ENCODE data around the gene DCDC2B. TPM values are rescaled to one million over a fixed set of nuclear protein-coding genes. Genes with fewer than 3 reads are reported as not detected.
A peak's percentile ranks its signal among the peaks of the same experiment; 100 is the strongest.

DCDC2B gene
- total and polyA plus RNA-seq, 2 of the 13 experiments (the other 11 are each of a cell fraction or from before 2014, with no cell fraction given), result not detected

GRCh38 chr1:32247983-32248889 lies 39.3 kb downstream of the DCDC2B start (continued):
- TF ChIP-seq, protein P1, sequence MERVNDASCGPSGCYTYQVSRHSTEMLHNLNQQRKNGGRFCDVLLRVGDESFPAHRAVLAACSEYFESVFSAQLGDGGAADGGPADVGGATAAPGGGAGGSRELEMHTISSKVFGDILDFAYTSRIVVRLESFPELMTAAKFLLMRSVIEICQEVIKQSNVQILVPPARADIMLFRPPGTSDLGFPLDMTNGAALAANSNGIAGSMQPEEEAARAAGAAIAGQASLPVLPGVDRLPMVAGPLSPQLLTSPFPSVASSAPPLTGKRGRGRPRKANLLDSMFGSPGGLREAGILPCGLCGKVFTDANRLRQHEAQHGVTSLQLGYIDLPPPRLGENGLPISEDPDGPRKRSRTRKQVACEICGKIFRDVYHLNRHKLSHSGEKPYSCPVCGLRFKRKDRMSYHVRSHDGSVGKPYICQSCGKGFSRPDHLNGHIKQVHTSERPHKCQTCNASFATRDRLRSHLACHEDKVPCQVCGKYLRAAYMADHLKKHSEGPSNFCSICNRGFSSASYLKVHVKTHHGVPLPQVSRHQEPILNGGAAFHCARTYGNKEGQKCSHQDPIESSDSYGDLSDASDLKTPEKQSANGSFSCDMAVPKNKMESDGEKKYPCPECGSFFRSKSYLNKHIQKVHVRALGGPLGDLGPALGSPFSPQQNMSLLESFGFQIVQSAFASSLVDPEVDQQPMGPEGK (CRISPR knock-in tag; IDR thresholded peaks at IDR 0.05), result peak; percentile 73
- no peak for TF ChIP-seq IKZF4 (CRISPR knock-in tag; IDR thresholded peaks at IDR 0.05; ENCODE audit: borderline replicate concordance, low read depth, not compliant biosample characterization)
- no peak for TF ChIP-seq ZNF20 (CRISPR knock-in tag; IDR thresholded peaks at IDR 0.05)
- no peak for TF ChIP-seq ZNF670 (CRISPR knock-in tag; IDR thresholded peaks at IDR 0.05; ENCODE audit: borderline replicate concordance)
- TF ChIP-seq, protein P2, sequence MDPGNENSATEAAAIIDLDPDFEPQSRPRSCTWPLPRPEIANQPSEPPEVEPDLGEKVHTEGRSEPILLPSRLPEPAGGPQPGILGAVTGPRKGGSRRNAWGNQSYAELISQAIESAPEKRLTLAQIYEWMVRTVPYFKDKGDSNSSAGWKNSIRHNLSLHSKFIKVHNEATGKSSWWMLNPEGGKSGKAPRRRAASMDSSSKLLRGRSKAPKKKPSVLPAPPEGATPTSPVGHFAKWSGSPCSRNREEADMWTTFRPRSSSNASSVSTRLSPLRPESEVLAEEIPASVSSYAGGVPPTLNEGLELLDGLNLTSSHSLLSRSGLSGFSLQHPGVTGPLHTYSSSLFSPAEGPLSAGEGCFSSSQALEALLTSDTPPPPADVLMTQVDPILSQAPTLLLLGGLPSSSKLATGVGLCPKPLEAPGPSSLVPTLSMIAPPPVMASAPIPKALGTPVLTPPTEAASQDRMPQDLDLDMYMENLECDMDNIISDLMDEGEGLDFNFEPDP (CRISPR knock-in tag; conservative IDR thresholded peaks at IDR 0.05), result no peak
- no peak for TF ChIP-seq ZNF883 (CRISPR knock-in tag; IDR thresholded peaks at IDR 0.05; ENCODE audit: not compliant biosample characterization)
- no peak for TF ChIP-seq NR2F6 (IDR thresholded peaks at IDR 0.05)
- peak; percentile 60; the same call in 1 of the 2 replicates for TF ChIP-seq NR2F6 (CRISPR knock-in tag; IDR thresholded peaks at IDR 0.05)
- no peak for TF ChIP-seq ZNF589 (CRISPR knock-in tag; conservative IDR thresholded peaks at IDR 0.05)
- no peak for TF ChIP-seq YEATS4 (CRISPR knock-in tag; IDR thresholded peaks at IDR 0.05; ENCODE audit: borderline replicate concordance)
- TF ChIP-seq DNMT3B (CRISPR knock-in tag; conservative IDR thresholded peaks at IDR 0.05), result no peak
- no peak for TF ChIP-seq ZNF10 (CRISPR knock-in tag; IDR thresholded peaks at IDR 0.05; ENCODE audit: borderline replicate concordance, low read depth)
- TF ChIP-seq, protein P3, sequence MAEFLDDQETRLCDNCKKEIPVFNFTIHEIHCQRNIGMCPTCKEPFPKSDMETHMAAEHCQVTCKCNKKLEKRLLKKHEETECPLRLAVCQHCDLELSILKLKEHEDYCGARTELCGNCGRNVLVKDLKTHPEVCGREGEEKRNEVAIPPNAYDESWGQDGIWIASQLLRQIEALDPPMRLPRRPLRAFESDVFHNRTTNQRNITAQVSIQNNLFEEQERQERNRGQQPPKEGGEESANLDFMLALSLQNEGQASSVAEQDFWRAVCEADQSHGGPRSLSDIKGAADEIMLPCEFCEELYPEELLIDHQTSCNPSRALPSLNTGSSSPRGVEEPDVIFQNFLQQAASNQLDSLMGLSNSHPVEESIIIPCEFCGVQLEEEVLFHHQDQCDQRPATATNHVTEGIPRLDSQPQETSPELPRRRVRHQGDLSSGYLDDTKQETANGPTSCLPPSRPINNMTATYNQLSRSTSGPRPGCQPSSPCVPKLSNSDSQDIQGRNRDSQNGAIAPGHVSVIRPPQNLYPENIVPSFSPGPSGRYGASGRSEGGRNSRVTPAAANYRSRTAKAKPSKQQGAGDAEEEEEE (CRISPR knock-in tag; IDR thresholded peaks at IDR 0.05; ENCODE audit: borderline replicate concordance), result no peak
- TF ChIP-seq ZNF383 (CRISPR knock-in tag; IDR thresholded peaks at IDR 0.05; ENCODE audit: borderline replicate concordance), result no peak
- TF ChIP-seq ZNF891 (CRISPR knock-in tag; IDR thresholded peaks at IDR 0.05), result no peak
- TF ChIP-seq IRF1 (CRISPR knock-in tag; IDR thresholded peaks at IDR 0.05; ENCODE audit: low read depth), result no peak
- TF ChIP-seq, protein P4, sequence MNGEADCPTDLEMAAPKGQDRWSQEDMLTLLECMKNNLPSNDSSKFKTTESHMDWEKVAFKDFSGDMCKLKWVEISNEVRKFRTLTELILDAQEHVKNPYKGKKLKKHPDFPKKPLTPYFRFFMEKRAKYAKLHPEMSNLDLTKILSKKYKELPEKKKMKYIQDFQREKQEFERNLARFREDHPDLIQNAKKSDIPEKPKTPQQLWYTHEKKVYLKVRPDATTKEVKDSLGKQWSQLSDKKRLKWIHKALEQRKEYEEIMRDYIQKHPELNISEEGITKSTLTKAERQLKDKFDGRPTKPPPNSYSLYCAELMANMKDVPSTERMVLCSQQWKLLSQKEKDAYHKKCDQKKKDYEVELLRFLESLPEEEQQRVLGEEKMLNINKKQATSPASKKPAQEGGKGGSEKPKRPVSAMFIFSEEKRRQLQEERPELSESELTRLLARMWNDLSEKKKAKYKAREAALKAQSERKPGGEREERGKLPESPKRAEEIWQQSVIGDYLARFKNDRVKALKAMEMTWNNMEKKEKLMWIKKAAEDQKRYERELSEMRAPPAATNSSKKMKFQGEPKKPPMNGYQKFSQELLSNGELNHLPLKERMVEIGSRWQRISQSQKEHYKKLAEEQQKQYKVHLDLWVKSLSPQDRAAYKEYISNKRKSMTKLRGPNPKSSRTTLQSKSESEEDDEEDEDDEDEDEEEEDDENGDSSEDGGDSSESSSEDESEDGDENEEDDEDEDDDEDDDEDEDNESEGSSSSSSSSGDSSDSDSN (CRISPR knock-in tag; IDR thresholded peaks at IDR 0.05), result peak; percentile 74
